Mesenteric fat pad (tissue), 1 donor: ENCODE results near the gene VPS18. TPM values are rescaled to one million over a fixed set of nuclear protein-coding genes. Genes with fewer than 3 reads are reported as not detected.

ENCODE experiments used
- DNase-seq: peaks from one replicate; pipeline ENCODE4 v3.0.0-alpha.2; 2020; ENCODE audit warnings: low spot score
- total RNA-seq: library from RNA; stranded (reverse); fragmentation: NEBNext Ultra II Directional; extraction: Animal tissue kit (Norgen Biotek cat#: 25700); gene quantifications from one replicate; pipeline ENCODE4 v1.2.1, GENCODE V29; 2021
- donor health status: DM: yes; HTN: yes; CAD: no.

VPS18 gene
- total RNA-seq, 1 donor from 2014 or later = 29.3 TPM

- no peak for DNase-seq
Measured at GRCh38 chr15:40900256-40901052, 6.2 kb downstream of the VPS18 start.

DNA sequence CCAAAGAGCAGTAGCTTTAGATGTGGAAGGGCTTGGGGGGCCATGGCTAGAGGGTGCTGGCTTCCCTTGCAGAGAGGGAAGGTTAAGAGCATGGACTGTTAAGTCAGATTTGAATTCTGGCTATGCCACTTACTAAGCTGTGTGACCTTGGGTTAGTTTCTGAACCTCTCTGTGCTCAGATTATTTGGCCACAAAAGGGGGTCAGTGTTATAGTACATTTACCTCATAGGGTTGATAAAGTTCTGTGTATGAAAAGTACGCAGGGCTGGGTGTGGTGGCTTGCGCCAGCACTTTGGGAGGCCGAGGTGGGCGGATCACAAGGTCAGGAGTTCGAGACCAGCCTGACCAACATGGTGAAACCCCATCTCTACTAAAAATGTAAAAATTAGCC, 6.8 kb downstream of the VPS18 start:
- DNase-seq = no peak

GRCh38 chr15:40902605-40903561, 8.6 kb downstream of the VPS18 start:
- no peak for DNase-seq

- DNase-seq = no peak
Measured at GRCh38 chr15:40904552-40905201, 10.4 kb downstream of the VPS18 start.

GRCh38 chr15:40906091-40906990, 12.1 kb downstream of the VPS18 start:
- DNase-seq = peak; percentile 97

- DNase-seq = no peak
Measured at GRCh38 chr15:40906991-40907802, 12.9 kb downstream of the VPS18 start.

GRCh38 chr15:40908095-40908494, 13.8 kb downstream of the VPS18 start:
- no peak for DNase-seq

DNA sequence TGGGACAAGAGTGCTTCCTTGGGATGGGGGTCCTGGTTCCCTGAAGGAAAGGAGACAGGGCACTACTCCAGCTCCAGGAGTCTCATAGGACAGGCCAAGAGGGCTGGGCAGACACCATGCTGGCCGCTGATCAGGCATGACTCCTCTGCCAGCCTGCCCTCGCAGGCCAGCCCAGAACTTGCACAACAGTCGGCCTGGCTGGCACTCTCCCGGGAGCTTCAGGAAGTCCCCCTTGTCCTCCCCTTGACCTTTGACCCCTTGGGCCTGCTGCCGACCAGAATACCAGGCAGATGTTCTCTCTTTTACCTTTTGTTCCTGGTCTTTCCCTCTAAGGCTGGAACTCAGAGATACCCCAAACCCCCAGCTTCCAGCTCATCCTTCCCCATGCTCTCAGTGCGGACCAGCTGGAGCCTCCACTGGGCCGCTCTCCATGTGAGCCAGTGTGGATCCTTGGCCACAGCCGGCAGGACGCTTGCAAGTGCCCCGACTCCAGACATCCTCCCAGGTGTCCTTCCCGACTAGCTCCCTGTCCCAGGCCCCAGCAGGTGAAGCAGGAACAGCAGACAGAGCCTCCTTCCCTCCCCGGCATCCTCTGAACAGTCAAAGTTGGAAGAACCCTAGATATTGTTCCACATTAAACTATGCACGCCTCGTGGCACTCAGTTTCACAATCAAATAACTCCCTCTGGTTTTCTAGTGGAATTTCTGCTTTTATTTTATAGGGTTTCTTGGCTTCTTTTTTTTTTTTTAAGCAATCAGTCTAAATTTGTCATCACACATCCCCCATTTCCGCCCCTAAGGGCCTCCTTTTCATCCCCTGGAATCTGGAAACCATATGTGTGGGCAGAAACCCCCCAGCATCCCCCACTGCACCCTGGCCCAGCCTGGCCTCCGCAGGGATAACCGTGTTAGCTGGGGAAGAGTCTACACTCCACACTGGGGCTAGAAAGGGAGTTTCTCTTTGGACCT, 15.7 kb downstream of the VPS18 start:
- no peak for DNase-seq

GRCh38 chr15:40911141-40911540, 16.9 kb downstream of the VPS18 start:
- DNase-seq = no peak

- DNase-seq = no peak
Measured at GRCh38 chr15:40911693-40912092, 17.4 kb downstream of the VPS18 start.

GRCh38 chr15:40912478-40912877, 18.2 kb downstream of the VPS18 start:
- no peak for DNase-seq

DNA sequence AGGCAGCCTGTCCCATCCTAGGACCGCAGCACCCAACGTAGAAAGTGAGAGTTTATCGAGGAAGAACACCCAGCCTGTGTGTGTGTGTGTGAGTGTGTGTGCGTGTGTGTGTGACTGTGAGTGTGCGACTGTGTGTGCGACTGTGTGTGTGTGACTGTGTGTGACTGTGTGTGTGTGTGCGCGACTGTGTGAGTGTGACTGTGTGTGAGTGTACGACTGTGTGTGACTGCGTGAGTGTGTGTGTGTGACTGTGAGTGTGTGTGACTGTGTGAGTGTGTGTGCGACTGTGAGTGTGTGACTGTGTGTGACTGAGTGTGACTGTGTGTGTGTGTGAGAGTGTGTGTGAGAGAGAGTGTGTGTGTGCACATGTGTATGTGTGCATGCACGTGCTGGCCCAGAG, 19.8 kb downstream of the VPS18 start:
- no peak for DNase-seq

DNA sequence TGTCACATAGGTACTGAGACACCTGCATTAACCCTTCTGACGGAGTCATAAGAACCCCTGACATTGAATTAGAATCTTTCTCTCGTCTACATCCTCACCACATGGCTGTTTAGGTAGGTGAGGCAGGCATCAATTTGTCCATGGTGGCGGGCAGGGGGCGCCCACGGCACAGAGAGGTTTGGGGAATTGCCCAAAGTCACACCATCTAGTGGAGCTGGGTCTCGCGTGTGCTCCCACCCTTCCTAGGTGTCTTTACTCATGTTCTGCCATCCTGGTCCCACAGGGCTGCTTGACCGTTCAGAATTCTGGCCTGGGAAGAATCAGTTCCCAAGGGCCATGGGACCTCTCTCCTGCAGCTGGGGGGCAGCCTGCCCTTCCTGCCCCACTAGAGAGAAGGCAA, 20.2 kb downstream of the VPS18 start:
- DNase-seq = no peak

- no peak for DNase-seq
Measured at GRCh38 chr15:40915116-40915661, 20.9 kb downstream of the VPS18 start.

GRCh38 chr15:40915679-40916078, 21.4 kb downstream of the VPS18 start:
- DNase-seq = no peak

GRCh38 chr15:40917585-40917984, 23.3 kb downstream of the VPS18 start:
- DNase-seq = no peak

GRCh38 chr15:40918146-40918798, 24.0 kb downstream of the VPS18 start:
- no peak for DNase-seq
